Panc1 (cell line): Measurements from ENCODE around the gene SNTN. TPM values are rescaled to one million over a fixed set of nuclear protein-coding genes. Genes with fewer than 3 reads are reported as not detected.

Experiments
- ATAC-seq: fragments of 200-7000 bp; cut with Tn5 transposase; 2 replicates; pipeline ENCODE4 v1.9.1; 2020; ENCODE audit warnings: mild to moderate bottlenecking, moderate library complexity
- BruUV-seq: library from RNA; stranded (reverse); fragments of 400-500 nt; replicated peaks from 2 replicates; lab custom pipeline; 2021; lab: Mats Ljungman, UMichigan
- CTCF ChIA-PET: fragments of 300-600 bp; sonication (Branson Sonifier 250); formaldehyde crosslinking; loops from one replicate; lab custom pipeline; 2022; ENCODE audit warnings: antibody characterized with exemption; lab: Charles Lee
- POLR2A ChIA-PET: fragments of 300-600 bp; sonication (Branson Sonifier 250); formaldehyde crosslinking; loops from one replicate; lab custom pipeline; 2022; ENCODE audit warnings: antibody characterized with exemption; lab: Charles Lee
- DNase-seq: peaks from one replicate; pipeline ENCODE4 v3.0.0-alpha.2; 2010; ENCODE audit warnings: low read depth, low spot score
- H3K27ac ChIP-seq: 2 replicates; pipeline ENCODE4 v1.5.1; 2011; ENCODE audit warnings: mild to moderate bottlenecking, low read length, inconsistent platforms
- H3K27me3 ChIP-seq: fragments of 200-500 bp; sonication (Bioruptor generic); 2 replicates; pipeline ENCODE4 v1.6.0; 2014; ENCODE audit warnings: low read length, inconsistent platforms; ENCODE audit not compliant: control insufficient read depth, insufficient read depth
- H3K36me3 ChIP-seq: fragments of 200-500 bp; sonication (Bioruptor generic); 2 replicates; pipeline ENCODE4 v1.5.1; 2014; ENCODE audit warnings: inconsistent platforms, mild to moderate bottlenecking, low read length, moderate library complexity; ENCODE audit not compliant: control insufficient read depth, insufficient read depth
- H3K4me1 ChIP-seq: 2 replicates; pipeline ENCODE4 v1.5.1; 2011; ENCODE audit warnings: inconsistent platforms, mild to moderate bottlenecking, low read length, moderate library complexity; ENCODE audit not compliant: control insufficient read depth, insufficient read depth
- H3K4me3 ChIP-seq, 2 experiments: 2 replicates each; pipeline ENCODE4 v1.5.1; 2011 to 2012; ENCODE audit warnings: low read depth in 2 of 2, low read length in 2 of 2, mild to moderate bottlenecking in 2 of 2, inconsistent platforms in 1 of 2, moderate library complexity in 1 of 2
- H3K9me3 ChIP-seq: fragments of 200-500 bp; sonication (Bioruptor generic); 2 replicates; pipeline ENCODE4 v1.5.1; 2014; ENCODE audit warnings: low read depth, mild to moderate bottlenecking, inconsistent platforms, low read length, moderate library complexity; ENCODE audit not compliant: control insufficient read depth, insufficient read depth
- POLR2AphosphoS5 ChIP-seq: IDR thresholded peaks from 2 replicates; pipeline ENCODE4 v1.6.1; 2012; ENCODE audit warnings: mild to moderate bottlenecking, low read depth, low read length, moderate library complexity
- SIN3A ChIP-seq: IDR thresholded peaks from 2 replicates; pipeline ENCODE4 v1.6.1; 2012; ENCODE audit warnings: low read depth, mild to moderate bottlenecking, low read length, moderate library complexity, borderline replicate concordance; ENCODE audit not compliant: insufficient read depth
- TCF7L2 ChIP-seq: IDR thresholded peaks from 2 replicates; pipeline ENCODE4 v1.6.1; 2011; ENCODE audit warnings: mild to moderate bottlenecking, low read depth, low read length, inconsistent platforms
- in situ Hi-C: cut with HindIII; loops from 2 replicates; pipeline ENCODE4 v1.10.0; 2016; ENCODE audit warnings: low sequenced_read_pairs, low pct_unique_long_range_greater_than_20kb
- intact Hi-C: fragments of 100-400 bp; cut with micrococcal nuclease; formaldehyde crosslinking; loops from one replicate; pipeline ENCODE4 v1.10.0; 2022; ENCODE audit not compliant: unreplicated experiment
- total RNA-seq: library from RNA; stranded (reverse); gene quantifications from one replicate; pipeline ENCODE4 v1.2.1, GENCODE V29; 2021; ENCODE audit not compliant: unreplicated experiment
- TF ChIP-seq, protein P1 (sequence below): fragments of 450-650 bp; IDR thresholded peaks from 2 replicates; pipeline ENCODE4 v1.5.1; 2017; ENCODE audit warnings: mild to moderate bottlenecking
- TF ChIP-seq, protein P2 (sequence below), 2 experiments: IDR thresholded peaks; 2 replicates each; pipeline ENCODE4 v1.6.1; 2011 to 2012; ENCODE audit warnings: low read depth in 2 of 2, control low read depth in 1 of 2, low read length in 1 of 2, mild to moderate bottlenecking in 1 of 2, moderate library complexity in 1 of 2; ENCODE audit not compliant: insufficient read depth in 1 of 2

Gene SNTN
- total RNA-seq, 1 experiment from 2014 or later: not detected

DNA sequence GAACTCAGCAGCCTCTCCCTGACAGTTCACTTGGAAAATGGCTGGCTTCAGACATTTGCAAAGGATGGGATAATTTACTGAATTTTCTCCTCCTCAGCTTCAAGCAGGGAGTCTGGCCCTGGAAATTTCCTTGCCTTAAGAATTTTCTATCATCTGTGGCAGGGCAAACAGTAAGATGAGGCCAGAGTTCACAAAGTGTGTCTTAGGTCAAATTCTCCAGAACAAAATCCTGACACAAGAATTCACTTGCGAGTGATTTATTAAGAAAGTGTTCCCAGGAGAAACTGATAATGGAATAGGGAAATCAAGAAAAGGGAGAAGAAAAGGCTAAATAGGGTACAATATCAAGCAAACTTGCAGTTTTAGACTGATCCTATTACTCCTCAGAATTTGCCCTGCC is 55.3 kb downstream of the SNTN start:
- CTCF ChIA-PET: no interaction called here
- POLR2A ChIA-PET: no interaction called here
- DNase-seq (no peak), ATAC-seq (no peak)
- no TSS peak for BruUV-seq
- TF ChIP-seq SIN3A: no peak
- TF ChIP-seq, protein P1, sequence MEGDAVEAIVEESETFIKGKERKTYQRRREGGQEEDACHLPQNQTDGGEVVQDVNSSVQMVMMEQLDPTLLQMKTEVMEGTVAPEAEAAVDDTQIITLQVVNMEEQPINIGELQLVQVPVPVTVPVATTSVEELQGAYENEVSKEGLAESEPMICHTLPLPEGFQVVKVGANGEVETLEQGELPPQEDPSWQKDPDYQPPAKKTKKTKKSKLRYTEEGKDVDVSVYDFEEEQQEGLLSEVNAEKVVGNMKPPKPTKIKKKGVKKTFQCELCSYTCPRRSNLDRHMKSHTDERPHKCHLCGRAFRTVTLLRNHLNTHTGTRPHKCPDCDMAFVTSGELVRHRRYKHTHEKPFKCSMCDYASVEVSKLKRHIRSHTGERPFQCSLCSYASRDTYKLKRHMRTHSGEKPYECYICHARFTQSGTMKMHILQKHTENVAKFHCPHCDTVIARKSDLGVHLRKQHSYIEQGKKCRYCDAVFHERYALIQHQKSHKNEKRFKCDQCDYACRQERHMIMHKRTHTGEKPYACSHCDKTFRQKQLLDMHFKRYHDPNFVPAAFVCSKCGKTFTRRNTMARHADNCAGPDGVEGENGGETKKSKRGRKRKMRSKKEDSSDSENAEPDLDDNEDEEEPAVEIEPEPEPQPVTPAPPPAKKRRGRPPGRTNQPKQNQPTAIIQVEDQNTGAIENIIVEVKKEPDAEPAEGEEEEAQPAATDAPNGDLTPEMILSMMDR: no peak
- TF ChIP-seq TCF7L2: no peak
- no peak for TF ChIP-seq POLR2AphosphoS5
- TF ChIP-seq, protein P2, sequence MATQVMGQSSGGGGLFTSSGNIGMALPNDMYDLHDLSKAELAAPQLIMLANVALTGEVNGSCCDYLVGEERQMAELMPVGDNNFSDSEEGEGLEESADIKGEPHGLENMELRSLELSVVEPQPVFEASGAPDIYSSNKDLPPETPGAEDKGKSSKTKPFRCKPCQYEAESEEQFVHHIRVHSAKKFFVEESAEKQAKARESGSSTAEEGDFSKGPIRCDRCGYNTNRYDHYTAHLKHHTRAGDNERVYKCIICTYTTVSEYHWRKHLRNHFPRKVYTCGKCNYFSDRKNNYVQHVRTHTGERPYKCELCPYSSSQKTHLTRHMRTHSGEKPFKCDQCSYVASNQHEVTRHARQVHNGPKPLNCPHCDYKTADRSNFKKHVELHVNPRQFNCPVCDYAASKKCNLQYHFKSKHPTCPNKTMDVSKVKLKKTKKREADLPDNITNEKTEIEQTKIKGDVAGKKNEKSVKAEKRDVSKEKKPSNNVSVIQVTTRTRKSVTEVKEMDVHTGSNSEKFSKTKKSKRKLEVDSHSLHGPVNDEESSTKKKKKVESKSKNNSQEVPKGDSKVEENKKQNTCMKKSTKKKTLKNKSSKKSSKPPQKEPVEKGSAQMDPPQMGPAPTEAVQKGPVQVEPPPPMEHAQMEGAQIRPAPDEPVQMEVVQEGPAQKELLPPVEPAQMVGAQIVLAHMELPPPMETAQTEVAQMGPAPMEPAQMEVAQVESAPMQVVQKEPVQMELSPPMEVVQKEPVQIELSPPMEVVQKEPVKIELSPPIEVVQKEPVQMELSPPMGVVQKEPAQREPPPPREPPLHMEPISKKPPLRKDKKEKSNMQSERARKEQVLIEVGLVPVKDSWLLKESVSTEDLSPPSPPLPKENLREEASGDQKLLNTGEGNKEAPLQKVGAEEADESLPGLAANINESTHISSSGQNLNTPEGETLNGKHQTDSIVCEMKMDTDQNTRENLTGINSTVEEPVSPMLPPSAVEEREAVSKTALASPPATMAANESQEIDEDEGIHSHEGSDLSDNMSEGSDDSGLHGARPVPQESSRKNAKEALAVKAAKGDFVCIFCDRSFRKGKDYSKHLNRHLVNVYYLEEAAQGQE (IDR thresholded peaks at IDR 0.05; ENCODE audit: insufficient read depth in 1 of 2, low read depth in 2 of 2, low read length in 1 of 2): no peak
- H3K4me3 ChIP-seq: no peak overlapping the region
- intact Hi-C loops: no loop called here
- no peaks in the 10 kb centered on the region for H3K27me3 ChIP-seq
- no peaks in the 10 kb centered on the region for H3K4me1 ChIP-seq
- H3K27ac ChIP-seq: no peak overlapping the region
- H3K36me3 ChIP-seq: no peaks in the 10 kb centered on the region
- H3K9me3 ChIP-seq: no peaks in the 10 kb centered on the region
- in situ Hi-C loops: no loop called here

DNA sequence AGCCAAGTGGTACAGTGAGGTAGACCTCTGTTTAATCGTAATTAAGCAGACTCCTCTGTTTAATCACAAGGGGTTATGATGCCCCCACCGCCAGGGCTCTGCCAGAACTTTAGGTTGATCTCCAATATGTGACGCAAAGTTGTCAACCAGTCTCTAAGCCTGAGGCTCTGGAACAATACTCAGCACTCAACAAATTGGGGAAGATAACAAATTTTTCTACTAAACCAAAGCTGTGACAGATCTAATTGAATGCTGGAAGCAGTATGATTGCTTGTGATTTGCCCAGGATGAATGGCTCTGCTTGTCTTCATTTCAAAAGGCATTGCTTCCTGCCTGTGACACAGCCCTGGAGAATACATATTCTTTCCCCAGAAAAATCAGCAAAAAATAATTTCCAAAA is 57.1 kb downstream of the SNTN start:
- ChIA-PET CTCF (no interaction called here), POLR2A (no interaction called here)
- in situ Hi-C loops: no loop called here
- no peaks in the 10 kb centered on the region for H3K27me3 ChIP-seq
- no peaks in the 10 kb centered on the region for H3K9me3 ChIP-seq
- TF ChIP-seq, protein P1: no peak
- TF ChIP-seq, protein P2 (IDR thresholded peaks at IDR 0.05; ENCODE audit: insufficient read depth in 1 of 2, low read depth in 2 of 2, low read length in 1 of 2): no peak
- TF ChIP-seq SIN3A (no peak), TCF7L2 (no peak), POLR2AphosphoS5 (no peak)
- DNase-seq: no peak
- intact Hi-C loops: no loop called here
- no TSS peak for BruUV-seq
- H3K4me1 ChIP-seq: no peaks in the 10 kb centered on the region
- H3K4me3 ChIP-seq: no peak overlapping the region
- no peaks in the 10 kb centered on the region for H3K36me3 ChIP-seq
- H3K27ac ChIP-seq: no peak overlapping the region
- ATAC-seq: no peak

Other genes starting within 250 kb of the SNTN start
- not detected for gene C3orf49, start 166.6 kb downstream of the SNTN start, total RNA-seq
- 64.3 TPM for gene THOC7, start 211.1 kb downstream of the SNTN start, total RNA-seq
- gene ATXN7, start 211.2 kb downstream of the SNTN start, total RNA-seq: 17.3 TPM